ENCODE data around the gene RPLP2. TPM values are rescaled to one million over a fixed set of nuclear protein-coding genes. Genes with fewer than 3 reads are reported as not detected.

Gene RPLP2
- total RNA-seq, 1 donor: 99.4 TPM

DNA sequence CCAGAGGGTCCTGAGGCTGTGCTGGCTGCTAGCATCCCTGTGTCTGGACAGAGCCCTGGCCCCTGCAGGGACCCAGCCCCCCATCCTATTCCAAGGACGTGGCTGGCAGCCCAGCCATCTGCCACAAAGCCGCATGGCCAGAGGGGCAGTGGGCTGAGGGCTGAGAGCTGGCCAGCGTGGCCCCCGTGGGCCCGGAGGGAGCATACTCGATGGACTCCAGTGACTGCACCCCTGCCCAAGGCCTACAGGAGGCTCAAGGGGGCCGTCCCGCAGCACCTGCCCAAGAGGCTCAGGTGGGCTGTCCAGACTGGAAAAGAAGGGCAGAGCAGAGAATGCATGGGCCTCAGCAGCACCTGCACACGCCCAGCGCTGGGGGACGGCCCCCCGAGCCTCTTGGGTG lies 46.0 kb downstream of the RPLP2 start:
- TF ChIP-seq, protein P1, sequence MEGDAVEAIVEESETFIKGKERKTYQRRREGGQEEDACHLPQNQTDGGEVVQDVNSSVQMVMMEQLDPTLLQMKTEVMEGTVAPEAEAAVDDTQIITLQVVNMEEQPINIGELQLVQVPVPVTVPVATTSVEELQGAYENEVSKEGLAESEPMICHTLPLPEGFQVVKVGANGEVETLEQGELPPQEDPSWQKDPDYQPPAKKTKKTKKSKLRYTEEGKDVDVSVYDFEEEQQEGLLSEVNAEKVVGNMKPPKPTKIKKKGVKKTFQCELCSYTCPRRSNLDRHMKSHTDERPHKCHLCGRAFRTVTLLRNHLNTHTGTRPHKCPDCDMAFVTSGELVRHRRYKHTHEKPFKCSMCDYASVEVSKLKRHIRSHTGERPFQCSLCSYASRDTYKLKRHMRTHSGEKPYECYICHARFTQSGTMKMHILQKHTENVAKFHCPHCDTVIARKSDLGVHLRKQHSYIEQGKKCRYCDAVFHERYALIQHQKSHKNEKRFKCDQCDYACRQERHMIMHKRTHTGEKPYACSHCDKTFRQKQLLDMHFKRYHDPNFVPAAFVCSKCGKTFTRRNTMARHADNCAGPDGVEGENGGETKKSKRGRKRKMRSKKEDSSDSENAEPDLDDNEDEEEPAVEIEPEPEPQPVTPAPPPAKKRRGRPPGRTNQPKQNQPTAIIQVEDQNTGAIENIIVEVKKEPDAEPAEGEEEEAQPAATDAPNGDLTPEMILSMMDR (IDR thresholded peaks at IDR 0.05; ENCODE audit: insufficient read depth, low read length): no peak
- H3K4me3 ChIP-seq (ENCODE audit: low read depth, low read length): no peak overlapping the region
- DNase-seq (ENCODE audit: low read depth): no peak

DNA sequence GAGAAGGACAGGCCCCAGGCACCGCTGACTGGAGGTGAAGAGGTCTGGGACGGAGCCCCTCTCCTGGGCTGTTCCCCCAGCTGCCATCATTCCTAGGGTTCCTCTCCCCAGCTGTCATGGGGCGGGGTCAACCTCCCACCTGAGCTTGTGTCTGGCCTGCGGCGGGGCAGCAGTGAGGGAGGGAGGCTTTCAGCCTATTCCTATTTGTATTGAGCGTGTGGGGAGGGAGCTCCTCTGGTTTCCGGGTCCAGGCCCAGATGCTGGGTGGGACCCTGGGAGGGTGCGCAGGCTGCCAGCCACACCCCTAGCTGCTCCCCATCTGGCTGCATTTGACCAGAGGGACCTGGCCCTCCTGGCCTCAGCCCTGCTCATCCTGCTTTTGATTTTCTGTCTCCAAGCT lies 46.6 kb downstream of the RPLP2 start:
- no peak for DNase-seq (ENCODE audit: low read depth)
- H3K4me3 ChIP-seq (ENCODE audit: low read depth, low read length): no peak overlapping the region
- TF ChIP-seq, protein P1 (IDR thresholded peaks at IDR 0.05; ENCODE audit: insufficient read depth, low read length): no peak

DNA sequence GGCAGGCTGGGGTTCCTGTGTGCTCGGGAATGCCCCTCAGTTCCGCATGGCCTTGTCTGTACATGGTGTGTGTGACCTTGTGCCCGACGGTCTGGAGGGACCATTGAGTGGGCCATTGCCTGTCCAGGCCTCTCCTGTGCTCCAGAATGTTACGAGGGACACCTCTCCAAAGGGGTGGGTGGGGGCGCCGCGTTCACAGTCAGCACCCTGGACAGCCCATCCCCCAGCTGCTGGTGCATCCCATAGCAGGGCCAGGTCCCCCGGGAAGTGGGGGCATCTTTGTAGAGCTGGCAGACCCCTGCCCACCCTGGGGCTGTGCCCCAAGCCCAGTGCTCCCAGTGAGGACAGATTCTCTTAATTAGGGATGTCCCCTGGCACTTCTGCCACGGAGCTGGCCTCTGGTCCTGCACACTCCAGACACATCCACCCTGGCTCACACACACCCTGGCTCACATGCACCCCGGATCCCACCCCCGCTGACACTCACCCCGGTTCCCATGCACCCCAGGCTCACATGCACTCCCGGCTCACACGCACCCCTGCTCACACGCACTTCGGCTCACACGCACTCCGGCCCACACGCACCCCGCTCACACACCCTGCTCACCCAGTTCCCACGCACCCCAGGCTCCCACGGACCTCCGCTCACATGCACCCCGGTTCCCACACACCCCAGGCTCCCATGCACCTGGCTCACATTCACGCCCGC lies 48.4 kb downstream of the RPLP2 start:
- TF ChIP-seq, protein P1 (IDR thresholded peaks at IDR 0.05; ENCODE audit: insufficient read depth, low read length): no peak
- H3K4me3 ChIP-seq (ENCODE audit: low read depth, low read length): no peak overlapping the region
- no peak for DNase-seq (ENCODE audit: low read depth)

DNA sequence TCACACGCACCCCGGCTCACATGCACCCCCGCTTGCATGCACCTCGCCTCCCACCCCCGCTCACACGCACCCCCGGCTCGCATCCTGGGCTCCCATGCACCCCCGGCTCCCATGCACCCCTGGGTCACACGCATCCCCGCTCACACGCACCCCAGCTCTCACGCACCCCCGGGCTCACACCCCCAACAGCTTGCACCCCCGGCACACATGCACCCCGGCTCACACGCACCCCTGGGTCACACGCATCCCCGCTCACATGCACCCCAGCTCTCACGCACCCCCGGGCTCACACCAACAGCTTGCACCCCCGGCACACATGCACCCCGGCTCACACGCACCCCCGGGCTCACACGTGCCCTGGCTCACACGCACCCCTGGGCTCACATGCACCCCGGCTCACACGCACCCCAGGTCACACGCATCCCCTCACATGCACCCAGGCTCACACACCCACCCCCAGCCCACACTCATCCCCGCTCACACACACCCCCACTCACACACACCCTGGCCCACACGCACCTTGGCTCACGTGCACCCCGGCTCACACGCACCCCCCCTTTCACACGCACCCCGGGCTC lies 49.1 kb downstream of the RPLP2 start:
- no peak overlapping the region for H3K4me3 ChIP-seq (ENCODE audit: low read depth, low read length)
- DNase-seq (ENCODE audit: low read depth): no peak
- TF ChIP-seq, protein P1 (IDR thresholded peaks at IDR 0.05; ENCODE audit: insufficient read depth, low read length): no peak

DNA sequence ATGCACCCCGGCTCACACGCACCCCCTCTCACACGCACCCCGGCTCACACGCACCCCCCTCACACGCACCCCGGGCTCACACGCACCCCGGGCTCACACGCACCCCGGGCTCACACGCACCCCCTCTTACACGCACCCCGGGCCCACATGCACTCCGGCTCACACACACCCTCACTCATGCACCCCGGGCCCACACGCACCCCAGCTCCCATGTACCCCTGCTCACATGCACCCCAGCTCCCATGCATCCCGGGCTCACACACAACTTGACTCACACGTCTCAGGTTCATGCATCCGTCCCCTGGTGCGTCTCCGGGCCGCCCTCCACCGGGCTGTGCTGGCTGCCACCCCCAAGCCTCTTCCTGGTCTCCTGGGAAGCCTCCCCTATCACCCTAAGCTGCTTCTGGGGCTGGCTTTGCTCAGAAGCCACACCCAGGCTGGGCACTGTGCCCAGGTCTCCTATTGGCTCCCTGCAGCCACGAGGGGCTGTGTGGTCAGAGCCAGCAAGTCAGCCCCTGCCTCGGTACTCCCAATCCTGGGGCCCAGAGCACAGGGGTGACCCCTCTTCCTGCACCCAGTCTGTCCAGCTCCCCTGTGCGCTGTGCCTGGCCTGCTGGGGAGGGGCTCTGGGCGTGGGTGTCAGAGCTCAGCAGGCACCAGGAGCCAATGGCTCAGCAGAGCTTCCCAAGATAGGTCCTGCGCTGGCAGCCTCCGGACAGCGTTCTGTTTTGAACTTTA lies 49.8 kb downstream of the RPLP2 start:
- DNase-seq (ENCODE audit: low read depth): peak; percentile 87
- TF ChIP-seq, protein P1 (IDR thresholded peaks at IDR 0.05; ENCODE audit: insufficient read depth, low read length): no peak
- peak overlapping the region; percentile 41 for H3K4me3 ChIP-seq (ENCODE audit: low read depth, low read length)

DNA sequence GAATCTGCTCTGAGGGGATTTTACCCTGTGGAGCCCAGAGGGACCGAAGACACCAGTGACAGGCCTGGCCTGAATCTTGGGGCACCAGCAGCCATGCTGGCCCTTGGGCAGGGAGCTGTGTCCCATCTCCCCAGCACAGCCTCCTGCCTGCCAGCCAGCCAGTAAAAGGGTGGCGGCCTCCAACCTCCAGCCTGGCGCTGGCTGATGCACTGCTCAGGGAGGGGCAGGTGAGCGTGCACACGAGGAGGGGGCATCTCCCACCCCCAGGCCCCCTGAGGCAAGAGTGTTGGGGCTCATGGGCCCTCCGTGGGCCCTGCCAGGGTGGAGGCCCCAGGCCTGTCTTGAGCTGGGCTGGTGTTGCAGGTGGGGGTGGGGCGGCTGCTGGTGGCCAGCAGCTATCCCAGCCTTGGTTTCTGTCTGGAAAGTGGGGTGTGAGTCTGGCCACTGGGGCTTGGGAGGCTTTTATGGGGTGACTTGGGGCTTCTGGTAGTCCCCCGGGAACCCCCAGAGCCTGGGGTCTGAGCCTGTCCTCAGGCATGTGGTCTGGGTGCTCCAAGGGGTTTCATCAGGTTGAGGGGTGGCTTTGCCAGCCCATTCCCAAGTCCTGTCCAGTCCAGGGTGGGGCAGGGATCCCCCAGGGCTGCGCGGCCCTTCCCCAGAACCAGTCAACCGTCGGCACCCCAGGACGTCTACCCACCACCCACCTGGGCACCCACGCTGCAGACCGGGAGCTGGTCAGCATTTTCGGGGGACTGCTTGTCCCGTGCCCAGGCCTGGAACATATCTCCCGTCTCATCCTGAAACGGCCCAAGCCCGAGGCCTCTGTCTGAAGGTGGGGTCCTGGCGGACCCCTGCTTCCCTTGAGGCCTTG lies 50.7 kb downstream of the RPLP2 start:
- DNase-seq (ENCODE audit: low read depth): no peak
- no peak overlapping the region for H3K4me3 ChIP-seq (ENCODE audit: low read depth, low read length)
- TF ChIP-seq, protein P1 (IDR thresholded peaks at IDR 0.05; ENCODE audit: insufficient read depth, low read length): no peak

All from fibroblast of the aortic adventitia (primary cell).